Fibroblast of lung (primary cell): Measurements from ENCODE around the gene CSN3.
"Not testable (repeated sequence)": the region's sequence is repeated elsewhere in the genome, so short reads cannot be mapped to it uniquely, and the experiment has no call there.

Experiments used
- CTCF ChIP-seq, 2 donors: IDR thresholded peaks in 1 of 2; conservative IDR thresholded peaks in 1 of 2; 1 replicate in 1 of 2; 2 replicates in 1 of 2; pipeline ENCODE4 v1.5.1; 2011 to 2012; ENCODE audit warnings: low read length in 2 of 2, control low read depth in 1 of 2, inconsistent platforms in 1 of 2, low read depth in 1 of 2, mild to moderate bottlenecking in 1 of 2
- EZH2 ChIP-seq: IDR thresholded peaks from 2 replicates; pipeline ENCODE4 v1.5.1; 2012; ENCODE audit warnings: low read length, control low read depth, mild to moderate bottlenecking; ENCODE audit errors: missing control alignments

- TF ChIP-seq CTCF (conservative IDR thresholded peaks at IDR 0.05 in 1 of 2, IDR thresholded peaks at IDR 0.05 in 1 of 2; ENCODE audit: low read depth in 1 of 2, low read length in 2 of 2); EZH2: not testable (repeated sequence)
These were observed 20.6 kb upstream of the CSN3 start for GRCh38 chr4:70221818-70222217.
